Right kidney (tissue), 1 donor: Measurements from ENCODE around the gene OBSCN.
"Not testable (repeated sequence)": the region's sequence is repeated elsewhere in the genome, so short reads cannot be mapped to it uniquely, and the experiment has no call there.

ENCODE experiments used
- DNase-seq: peaks from one replicate; pipeline ENCODE4 v3.0.0-alpha.2; 2016

OBSCN gene

DNA sequence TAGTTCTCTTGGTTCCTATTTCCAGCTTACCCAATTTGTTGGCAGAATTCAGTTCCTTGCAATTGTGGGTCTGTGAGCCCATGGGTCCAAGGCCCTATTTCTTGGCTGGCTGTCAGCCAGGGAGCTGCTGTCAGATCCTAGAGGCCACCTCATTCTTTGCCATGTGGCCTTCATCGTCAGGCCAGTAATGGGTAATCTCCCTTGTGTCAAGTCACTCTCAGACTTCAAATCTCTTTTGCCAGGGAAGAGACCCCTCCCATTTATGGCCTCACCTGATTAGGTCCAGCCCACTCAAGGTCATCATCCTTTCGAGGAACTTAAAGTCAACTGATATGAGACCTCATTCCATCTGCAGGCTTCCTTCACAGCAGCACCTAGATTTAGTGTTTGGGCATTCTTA, 17.9 kb downstream of the OBSCN start:
- DNase-seq: no peak

DNA sequence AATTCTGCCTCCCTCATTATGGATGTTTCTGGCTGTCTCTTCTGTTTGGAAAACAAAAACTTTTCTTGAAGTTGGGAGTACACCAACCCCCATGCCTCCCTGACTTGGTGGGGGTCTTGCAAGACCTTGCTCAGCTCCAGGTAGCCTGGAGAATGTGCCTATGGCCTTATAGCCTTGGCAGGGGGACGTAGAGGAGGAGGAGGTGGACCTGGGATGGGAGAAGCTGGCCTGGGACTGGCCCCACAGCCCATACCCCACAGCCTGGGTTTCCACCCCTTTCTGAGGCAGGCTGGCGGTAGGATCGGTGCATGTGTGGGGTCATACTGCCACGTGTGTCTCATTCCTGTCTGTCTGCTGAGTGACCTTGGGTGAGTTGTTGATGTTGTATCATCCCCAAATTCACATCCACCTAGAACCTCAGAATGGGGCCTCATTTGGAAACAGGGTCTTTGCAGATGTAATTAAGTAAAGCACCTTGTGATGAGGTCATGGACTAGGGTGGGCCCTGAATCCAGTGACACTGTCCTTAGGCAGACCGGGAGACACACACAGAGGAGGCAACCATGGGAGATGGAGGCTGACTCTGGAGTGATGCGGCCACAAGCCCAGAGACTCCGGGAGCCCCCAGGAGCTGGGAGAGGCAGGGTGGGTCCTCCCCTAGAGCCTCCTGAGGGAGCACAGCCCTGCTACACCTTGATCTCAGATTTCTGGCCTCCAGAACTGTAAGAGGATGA, 18.5 kb downstream of the OBSCN start:
- no peak for DNase-seq

- no peak for DNase-seq
Observed at GRCh38 chr1:228226956-228227791, 19.3 kb downstream of the OBSCN start.

GRCh38 chr1:228228147-228228546, 20.3 kb downstream of the OBSCN start:
- not testable (repeated sequence) for DNase-seq

- DNase-seq: no peak
Observed at GRCh38 chr1:228228601-228229074, 20.8 kb downstream of the OBSCN start.

DNA sequence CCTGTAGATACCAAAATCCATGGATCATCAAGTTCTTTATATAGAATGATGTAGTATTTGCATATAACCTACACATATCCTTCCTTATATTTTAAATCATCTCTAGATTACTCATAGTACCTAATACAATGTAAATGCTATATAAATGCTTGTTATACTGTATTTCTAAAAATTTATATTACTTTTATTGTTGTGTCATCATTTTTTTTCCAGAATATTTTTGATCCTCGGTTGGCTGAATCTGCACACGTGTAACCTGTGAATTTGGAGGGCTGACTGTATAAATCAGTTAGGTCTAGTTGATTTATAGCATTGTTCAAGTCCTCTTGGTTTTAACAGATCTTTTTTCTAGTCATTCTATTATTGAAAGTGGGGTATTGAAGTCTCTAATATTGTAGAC, 23.3 kb downstream of the OBSCN start:
- no peak for DNase-seq

- DNase-seq: no peak
Observed at GRCh38 chr1:228233136-228233535, 25.3 kb downstream of the OBSCN start.

- DNase-seq: no peak
Observed at GRCh38 chr1:228234921-228235320, 27.1 kb downstream of the OBSCN start.

- no peak for DNase-seq
Observed at GRCh38 chr1:228236744-228237143, 28.9 kb downstream of the OBSCN start.

- no peak for DNase-seq
Observed at GRCh38 chr1:228238007-228238406, 30.2 kb downstream of the OBSCN start.

DNA sequence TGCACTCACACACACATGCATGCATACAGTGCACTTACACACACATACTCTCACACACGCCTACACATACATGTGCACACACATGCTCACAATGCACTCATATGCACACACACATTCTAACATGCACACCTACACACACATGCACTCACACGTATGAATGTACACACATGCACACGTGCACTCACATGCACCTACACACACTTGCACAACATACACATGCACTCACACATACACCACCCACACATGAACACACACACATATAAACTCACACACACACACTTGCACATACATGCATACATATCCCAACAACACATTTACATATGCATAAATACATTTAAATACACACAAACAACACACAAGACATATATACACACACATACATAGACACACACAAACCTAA, 30.6 kb downstream of the OBSCN start:
- no peak for DNase-seq

DNA sequence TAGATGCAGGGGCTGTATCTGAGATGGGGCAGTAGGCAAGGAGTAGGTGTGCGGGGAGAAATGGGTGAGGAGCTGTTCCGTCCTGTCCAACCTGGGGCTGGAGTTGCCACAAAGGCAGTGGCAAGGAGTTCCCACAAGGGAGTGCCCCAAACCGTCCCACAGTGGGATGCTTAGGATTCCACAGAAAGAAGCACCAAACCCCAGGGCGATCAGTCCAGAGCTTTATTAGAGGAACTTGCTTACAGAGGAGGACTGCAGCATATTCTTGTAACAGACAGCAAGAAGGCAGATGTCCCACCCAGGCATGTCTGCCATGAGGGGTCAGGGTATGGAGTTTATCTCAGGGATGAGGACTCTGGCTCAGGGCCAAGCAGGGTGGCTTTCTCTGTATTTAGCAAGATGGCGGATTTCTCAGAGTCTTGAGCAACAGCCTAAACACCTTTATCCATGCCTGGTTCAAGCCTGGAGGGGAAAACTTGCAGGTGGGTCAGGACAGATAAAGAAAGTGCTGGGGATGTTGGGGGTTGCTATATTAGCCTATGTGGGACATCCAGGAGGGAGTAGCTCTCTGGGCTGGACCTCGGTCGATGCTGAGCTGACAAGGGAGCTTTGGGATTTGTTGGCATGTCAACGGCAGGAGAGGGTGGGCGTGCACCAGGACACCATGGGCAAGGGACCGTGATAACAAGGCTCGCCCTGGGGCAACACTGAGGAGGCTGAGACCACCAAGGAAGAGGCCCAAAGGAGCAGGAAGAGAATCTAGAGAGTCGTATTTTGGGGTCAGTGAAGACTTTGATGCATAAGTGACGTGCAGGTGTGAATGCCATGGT, 32.8 kb downstream of the OBSCN start:
- no peak for DNase-seq

- DNase-seq: no peak
Observed at GRCh38 chr1:228241259-228241658, 33.4 kb downstream of the OBSCN start.

DNA sequence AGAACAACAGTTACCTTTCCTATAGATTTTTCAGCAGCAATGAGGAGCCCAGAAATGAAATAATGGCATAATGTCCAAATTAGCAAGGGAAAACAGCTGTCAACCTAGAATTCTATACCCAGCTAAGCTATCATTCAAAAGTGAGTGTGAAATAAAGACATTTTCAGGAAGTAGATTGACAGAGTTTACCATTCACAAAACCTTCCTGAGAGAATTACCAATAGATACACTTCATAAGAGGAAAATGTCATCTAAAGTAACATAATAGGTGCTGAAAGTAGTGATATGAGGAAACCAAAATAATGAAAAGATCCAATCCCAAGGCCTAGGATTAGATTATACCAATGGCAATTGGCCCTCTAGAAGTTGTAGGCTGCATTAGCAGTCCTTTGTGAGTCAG, 34.6 kb downstream of the OBSCN start:
- no peak for DNase-seq

DNA sequence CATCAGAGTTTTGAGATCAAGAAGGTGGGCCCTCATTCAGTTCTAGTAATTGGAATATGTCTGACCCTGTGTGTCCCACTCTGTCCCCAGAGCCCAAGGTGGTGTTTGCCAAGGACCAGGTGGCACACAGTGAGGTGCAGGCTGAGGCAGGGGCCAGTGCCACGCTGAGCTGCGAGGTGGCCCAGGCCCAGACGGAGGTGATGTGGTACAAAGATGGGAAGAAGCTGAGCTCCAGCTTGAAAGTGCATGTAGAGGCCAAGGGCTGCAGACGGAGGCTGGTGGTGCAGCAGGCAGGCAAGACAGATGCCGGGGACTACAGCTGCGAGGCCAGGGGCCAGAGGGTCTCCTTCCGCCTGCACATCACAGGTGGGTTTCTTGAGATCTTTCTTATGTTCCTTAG, 35.2 kb downstream of the OBSCN start:
- no peak for DNase-seq

DNA sequence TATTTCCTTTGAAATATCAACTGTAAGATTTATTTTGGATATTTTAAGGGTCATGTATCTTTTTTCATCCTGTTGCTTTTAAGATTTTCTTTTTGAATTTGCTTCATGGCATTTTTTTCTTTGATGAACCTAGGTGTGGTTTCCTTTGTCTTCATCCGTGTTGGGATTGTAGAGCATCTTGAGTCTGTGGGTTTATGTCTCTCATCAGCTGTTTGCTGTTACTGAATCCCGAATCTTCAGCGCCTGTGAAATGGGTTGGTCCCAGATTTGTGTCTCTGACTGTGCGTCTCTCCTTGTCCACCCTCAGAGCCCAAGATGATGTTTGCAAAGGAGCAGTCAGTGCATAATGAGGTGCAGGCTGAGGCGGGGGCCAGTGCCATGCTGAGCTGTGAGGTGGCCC, 36.1 kb downstream of the OBSCN start:
- not testable (repeated sequence) for DNase-seq

DNA sequence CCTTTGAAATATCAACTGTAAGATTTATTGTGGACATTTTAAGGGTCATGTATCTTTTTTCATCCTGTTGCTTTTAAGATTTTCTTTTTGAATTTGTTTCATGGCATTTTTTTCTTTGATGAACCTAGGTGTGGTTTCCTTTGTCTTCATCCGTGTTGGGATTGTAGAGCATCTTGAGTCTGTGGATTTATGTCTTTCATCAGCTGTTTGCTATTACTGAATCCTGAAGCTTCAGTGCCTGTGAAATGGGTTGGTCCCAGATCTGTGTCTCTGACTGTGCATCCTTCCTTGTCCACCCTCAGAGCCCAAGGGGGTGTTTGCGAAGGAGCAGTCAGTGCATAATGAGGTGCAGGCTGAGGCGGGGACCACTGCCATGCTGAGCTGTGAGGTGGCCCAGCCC, 37.3 kb downstream of the OBSCN start:
- DNase-seq: no peak

GRCh38 chr1:228246216-228246900, 38.5 kb downstream of the OBSCN start:
- DNase-seq: no peak

GRCh38 chr1:228249513-228250305, 41.9 kb downstream of the OBSCN start:
- no peak for DNase-seq

DNA sequence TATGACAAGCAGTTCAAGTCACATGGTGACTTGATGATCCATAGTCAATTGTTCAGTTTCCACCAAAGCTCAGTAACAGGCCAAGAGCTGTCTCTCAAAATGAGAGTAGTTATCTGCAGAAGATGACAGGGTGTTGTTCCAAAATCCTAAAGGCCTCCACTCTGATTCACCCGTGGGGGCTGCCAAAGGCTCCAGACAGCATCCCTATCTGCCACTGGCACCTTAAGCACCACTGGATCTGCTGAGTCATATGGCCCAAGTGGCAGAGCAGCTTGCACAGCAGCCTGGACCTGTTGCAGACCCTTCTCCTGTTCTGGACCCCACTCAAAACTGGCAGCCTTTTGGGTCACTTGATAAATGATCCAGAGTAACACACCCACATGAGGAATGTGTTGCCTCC, 44.6 kb downstream of the OBSCN start:
- DNase-seq: not testable (repeated sequence)

DNA sequence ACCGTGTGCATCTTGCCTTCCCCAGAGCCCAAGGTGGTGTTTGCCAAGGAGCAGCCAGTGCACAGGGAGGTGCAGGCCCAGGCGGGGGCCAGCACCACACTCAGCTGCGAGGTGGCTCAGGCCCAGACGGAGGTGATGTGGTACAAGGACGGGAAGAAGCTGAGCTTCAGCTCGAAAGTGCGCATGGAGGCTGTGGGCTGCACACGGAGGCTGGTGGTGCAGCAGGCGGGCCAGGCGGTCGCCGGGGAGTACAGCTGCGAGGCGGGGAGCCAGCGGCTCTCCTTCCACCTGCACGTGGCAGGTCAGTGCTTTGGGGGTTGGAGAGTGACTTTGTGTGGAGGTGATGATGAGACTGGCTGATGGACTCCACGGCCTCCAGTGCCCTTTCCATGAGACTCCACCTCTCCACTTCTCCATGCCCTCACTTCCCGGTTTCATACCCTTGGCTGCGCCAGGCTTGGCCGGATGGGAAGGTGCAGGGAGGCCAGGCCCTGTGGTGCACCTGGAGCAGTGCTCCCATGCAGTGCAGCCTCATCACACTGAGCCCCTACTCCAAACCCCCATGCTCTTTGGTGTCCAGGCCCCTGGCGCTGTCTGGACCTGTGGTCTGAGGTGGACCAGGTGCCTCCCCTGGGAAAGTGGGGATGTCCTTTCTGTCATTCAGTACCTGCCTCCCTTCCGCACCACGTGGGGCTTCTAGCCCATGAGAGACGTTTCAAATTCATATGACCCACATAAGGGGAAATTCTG, 49.0 kb downstream of the OBSCN start:
- DNase-seq: no peak
